HG02852 (cell line): Measurements from ENCODE around the gene SORCS1.
"Not testable (repeated sequence)": the region's sequence is repeated elsewhere in the genome, so short reads cannot be mapped to it uniquely, and the experiment has no call there.

Experiments used
- ATAC-seq: cut with Tn5 transposase; IDR thresholded peaks from one replicate; pipeline ENCODE4 v1.9.1; 2021; ENCODE audit warnings: mild to moderate bottlenecking, moderate library complexity; ENCODE audit not compliant: unreplicated experiment

SORCS1 gene

GRCh38 chr10:107054469-107055156, 109.9 kb downstream of the SORCS1 start:
- ATAC-seq = no peak

DNA sequence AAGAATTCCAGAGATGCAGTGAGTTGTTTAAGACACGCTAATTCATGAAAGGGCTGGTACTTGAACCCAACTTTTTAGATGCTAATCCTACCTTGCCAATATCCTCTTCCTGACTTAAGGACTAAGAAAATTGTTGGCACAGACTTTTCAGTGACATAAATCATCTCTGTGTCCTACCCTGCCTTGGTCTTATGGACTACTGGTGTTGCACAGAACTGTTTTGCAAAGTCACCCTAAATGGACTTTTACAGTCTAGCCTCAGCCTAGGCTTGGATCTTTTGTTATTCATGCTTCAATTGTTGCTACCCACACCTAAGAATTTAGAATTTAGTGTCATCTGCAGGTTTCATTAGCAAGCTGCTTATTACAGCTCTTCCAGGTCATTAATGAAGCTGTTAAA, 112.7 kb downstream of the SORCS1 start:
- ATAC-seq = no peak

GRCh38 chr10:107043461-107043860, 121.0 kb downstream of the SORCS1 start:
- ATAC-seq = no peak

GRCh38 chr10:107037192-107038122, 127.0 kb downstream of the SORCS1 start:
- no peak for ATAC-seq

DNA sequence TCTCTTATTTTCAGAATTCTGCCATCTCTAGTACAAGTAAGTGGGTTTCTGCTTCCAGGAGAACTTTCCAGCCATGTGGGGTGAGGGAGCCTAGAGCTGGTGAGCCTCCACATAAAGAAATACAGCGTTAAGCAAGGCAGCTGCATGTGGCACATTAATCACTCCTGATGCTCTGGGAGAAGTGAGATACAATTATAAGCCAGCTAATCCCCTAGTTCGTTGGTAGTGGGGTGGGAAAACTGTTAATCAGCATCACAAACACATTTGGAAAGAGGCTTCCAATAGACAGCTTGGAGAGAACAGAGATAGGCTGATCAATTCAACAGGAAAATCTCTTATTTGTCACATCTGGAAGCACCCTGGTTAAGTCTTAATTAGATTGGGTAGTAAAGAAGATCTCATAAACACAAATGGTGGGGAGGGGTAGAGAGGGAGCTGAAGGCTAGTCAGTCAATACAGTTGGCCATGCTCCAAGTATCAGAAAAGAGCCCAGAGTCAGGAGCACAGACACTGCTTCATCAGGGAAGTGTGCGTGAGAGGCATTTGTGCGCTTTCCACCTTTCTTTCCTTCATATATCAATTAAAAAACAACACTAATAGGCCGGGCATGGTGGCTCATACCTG, 130.6 kb downstream of the SORCS1 start:
- no peak for ATAC-seq

DNA sequence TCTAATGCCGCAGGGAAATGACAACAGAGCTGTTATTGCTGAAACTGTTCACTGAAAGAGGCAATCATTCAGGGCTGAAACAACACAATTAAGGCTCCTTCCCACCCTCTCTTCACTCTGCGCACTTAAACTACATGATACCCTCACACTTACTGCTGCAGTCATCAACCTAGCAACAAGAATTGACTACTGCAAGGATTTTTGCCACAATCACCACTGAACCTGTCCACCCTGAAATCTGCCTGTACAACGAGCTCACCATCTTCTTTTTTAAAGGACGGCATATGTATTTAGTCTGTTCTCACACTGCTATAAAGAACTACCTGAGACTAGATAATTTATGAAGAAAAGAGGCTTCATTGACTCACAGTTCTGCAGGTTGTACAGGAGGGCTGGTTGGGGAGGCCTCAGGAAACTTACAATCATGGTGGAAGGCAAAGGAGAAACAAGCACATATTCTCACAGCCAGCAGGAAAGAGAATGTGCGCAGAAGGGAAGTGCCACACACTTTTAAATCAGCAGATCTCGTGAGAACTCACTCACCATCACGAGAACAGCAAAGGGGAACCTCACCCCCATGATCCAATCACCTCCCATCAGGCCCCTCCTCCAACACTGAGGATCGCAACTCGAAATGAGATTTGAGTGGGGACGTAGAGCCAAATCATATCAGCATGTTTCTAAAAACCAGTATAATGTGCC, 131.7 kb downstream of the SORCS1 start:
- no peak for ATAC-seq

DNA sequence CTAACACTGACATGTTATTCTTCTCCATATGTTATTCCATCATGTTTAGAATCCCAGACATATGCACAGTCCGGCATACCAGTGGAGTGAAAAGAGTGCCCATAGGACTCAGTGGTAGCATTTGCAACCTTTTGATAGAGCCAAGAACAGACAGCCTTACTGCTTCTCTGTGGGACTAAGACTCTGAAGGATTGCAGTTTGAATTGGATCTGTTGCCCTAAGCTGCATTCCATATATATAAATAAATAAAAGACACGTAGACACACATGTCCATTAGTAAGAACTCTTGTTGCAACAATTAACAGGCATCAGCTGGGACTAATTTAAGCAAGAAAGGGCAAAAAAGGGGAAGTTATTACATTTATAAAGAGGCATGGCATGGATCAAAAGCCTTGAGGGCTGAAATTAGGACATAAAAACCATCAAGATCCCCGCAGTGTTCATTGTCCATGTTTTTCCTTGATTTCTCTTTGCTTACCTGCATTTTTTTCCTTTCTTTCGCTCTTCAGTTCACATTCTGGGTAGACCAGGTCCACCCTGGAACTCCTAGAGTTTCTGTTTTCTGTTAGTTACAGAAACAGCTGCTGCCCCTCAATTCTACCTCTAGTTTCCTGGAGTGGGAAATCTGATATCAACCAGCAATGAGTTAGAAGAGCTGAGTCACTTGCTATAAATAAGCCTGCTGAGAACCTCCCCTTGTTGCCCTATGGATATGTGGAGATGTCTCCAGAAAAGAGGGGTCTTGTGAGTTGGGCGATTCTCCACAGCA, 132.4 kb downstream of the SORCS1 start:
- ATAC-seq = no peak

DNA sequence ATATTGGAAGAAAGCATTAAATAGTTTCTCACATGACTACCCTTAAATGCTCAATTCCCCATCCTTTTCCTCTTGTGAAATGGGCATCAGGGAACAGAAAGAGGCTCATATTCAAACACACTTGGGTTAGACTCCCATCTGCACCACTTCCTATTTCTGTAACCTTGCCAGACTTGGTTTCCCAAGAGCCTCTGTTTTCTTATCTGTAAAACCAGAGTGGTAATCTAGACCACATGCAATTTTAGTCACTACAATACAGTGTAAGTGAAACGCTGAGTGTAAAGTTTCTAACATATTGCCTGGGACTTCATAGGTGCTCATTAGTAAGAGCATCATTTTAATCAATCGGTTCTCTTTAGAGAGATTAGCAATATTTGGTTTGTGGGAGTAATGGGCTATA, 136.3 kb downstream of the SORCS1 start:
- ATAC-seq = no peak

DNA sequence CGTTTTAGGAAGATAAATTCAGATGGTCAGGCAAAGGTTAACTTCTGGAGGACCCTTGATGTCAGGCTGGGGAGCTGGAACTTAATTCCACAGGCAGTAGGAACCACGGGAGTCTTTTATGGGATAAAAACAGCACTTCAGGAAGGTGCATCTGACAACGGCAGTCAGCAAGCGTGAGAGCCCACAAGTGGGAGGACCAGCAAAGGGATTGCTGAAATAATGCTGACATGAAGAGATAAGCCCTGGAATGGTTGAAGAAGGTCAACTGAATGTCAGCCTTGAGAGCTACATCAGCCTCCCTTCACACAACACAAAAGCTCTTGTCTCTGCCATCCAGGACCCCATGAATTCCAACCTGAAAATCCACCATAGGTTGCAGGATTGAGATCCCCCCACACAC, 138.8 kb downstream of the SORCS1 start:
- ATAC-seq = no peak

GRCh38 chr10:107024033-107024432, 140.5 kb downstream of the SORCS1 start:
- not testable (repeated sequence) for ATAC-seq

DNA sequence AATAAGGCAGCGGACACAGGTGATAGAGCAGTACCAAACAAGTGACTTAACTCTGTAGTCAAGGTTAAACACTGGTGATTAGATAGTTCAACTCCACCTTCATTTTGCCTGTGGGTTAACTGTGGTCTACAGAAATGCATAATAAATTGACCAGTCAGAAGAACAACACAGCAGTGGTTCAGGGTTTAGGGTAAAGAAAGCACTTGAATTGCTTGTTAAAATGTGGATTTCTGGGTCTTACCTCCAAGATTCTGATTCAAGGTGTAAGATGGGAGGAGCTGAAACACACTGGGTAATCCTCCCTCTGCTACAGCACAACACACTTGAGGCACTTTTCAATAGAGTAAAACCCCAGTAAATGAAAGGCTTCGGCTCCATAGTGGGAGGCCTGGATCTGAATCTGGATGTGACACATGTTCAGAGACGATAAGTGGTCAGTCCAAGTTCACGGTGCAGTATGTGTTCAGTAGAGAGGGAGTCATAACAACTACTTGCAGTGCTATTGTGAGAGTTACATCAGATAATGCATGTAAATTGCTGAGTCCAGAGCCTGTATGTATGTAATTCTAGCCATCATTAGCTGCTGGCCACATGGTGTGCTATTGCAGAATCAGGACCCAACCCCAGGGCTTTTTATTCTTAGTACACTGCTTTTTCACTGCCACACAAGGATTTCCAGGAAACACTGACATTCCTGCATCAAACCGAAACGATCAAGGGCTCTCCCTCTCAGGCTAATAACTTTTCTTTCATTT, 141.7 kb downstream of the SORCS1 start:
- ATAC-seq = no peak

- no peak for ATAC-seq
Observed at GRCh38 chr10:107019154-107019553, 145.4 kb downstream of the SORCS1 start.

- no peak for ATAC-seq
Observed at GRCh38 chr10:107013258-107014006, 151.1 kb downstream of the SORCS1 start.

DNA sequence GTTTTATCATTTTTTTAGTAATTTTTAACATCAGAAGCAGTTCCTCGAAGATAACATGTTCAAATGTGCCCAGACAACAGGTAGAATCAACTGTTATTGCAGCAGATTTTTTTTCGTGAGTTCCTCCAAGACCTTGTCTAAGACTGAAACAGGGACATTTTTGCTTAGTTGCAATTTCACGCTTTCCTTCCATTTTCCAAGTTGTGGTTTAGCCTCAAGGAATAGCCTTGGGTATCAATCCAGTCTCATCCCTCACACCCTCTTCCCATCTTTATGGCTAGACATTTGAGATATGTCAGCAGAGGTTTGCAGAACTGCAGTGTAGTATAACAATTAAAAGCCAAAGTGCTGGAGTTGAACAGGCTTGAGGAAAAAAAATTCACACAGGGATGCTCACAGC, 152.5 kb downstream of the SORCS1 start:
- no peak for ATAC-seq

DNA sequence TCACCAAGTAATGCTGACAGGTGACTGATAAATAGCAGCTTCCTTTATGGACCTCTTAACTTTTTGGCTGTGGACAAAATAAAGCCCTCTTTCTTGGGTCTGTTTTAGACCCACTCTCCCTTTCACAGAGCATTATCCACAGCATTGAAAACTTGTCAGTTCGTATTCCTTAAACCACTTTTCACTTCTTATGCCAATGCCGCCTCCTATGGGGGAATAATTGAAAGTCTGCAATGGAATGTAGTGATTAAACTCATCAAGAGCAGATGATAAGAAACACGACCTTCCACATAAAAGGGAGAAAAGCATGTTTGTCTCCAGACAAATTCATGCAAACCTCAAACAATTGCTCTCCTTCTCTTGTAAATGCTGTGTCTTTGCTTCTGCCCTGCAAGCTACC, 153.4 kb downstream of the SORCS1 start:
- no peak for ATAC-seq

GRCh38 chr10:107010531-107010930, 154.0 kb downstream of the SORCS1 start:
- no peak for ATAC-seq

GRCh38 chr10:107004362-107004761, 160.1 kb downstream of the SORCS1 start:
- no peak for ATAC-seq

GRCh38 chr10:107002068-107002467, 162.4 kb downstream of the SORCS1 start:
- no peak for ATAC-seq

DNA sequence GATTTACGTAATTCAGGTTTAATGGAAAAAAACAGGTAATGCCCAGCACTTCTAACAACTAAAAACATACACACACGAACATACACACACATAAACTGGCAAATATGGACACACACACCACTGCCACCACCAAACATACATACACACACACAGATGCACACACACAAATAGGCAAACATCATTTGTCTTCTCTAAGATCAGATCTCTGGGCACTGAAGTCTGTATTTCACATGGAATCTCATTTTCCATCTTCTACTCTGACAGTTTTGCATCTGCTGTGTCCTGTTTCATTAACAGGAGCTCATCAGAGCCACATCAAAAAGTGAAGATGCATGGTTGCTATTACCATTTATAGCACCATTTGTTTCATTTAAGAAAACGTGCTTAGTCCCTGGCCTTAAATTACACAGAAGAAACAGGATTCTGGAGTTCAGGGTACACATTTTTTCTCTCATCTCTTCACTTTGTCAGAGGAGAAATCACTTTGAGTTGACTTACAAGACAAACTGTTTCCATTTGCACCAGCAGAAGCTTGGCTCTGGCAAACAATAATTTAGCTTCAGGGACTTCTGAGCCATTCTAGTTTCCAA, 165.3 kb downstream of the SORCS1 start:
- no peak for ATAC-seq
